Fibroblast of villous mesenchyme (primary cell): ENCODE measurements around the gene SPON2. TPM values are rescaled to one million over a fixed set of nuclear protein-coding genes. Genes with fewer than 3 reads are reported as not detected.

Experiments
- DNase-seq: peaks from one replicate; pipeline ENCODE4 v3.0.0-alpha.2; 2010; ENCODE audit warnings: low read depth
- H3K4me3 ChIP-seq: 2 replicates; pipeline ENCODE4 v1.5.1; 2011; ENCODE audit warnings: low read depth, mild to moderate bottlenecking, low read length
- CTCF ChIP-seq: IDR thresholded peaks from 2 replicates; pipeline ENCODE4 v1.5.1; 2012; ENCODE audit warnings: low read depth, mild to moderate bottlenecking, low read length; ENCODE audit not compliant: insufficient read depth
- total RNA-seq: library from RNA; depleted of rRNA; stranded (reverse); fragments of >200 nt; gene quantifications from 2 replicates; pipeline ENCODE4 v1.2.3, GENCODE V29; 2012

Gene SPON2
- total RNA-seq, 1 donor, result 197 TPM

- H3K4me3 ChIP-seq, result peak overlapping the region; percentile 14
- peak; percentile 84 for DNase-seq
- TF ChIP-seq CTCF, result no peak
Observed at GRCh38 chr4:1183985-1184773, 11.8 kb upstream of the SPON2 start.

GRCh38 chr4:1182313-1182712, 9.9 kb upstream of the SPON2 start:
- no peak for TF ChIP-seq CTCF
- no peak for DNase-seq
- H3K4me3 ChIP-seq, result no peak overlapping the region

GRCh38 chr4:1180663-1181062, 8.3 kb upstream of the SPON2 start:
- DNase-seq, result no peak
- H3K4me3 ChIP-seq, result no peak overlapping the region
- TF ChIP-seq CTCF, result no peak

- TF ChIP-seq CTCF, result no peak
- DNase-seq, result no peak
Observed at GRCh38 chr4:1179976-1180375, 7.6 kb upstream of the SPON2 start.

GRCh38 chr4:1179089-1179441, 6.7 kb upstream of the SPON2 start:
- no peak for TF ChIP-seq CTCF
- no peak overlapping the region for H3K4me3 ChIP-seq
- no peak for DNase-seq

More at GRCh38 chr4:1179976-1180375, 7.6 kb upstream of the SPON2 start:
- H3K4me3 ChIP-seq, result no peak overlapping the region

- H3K4me3 ChIP-seq, result no peak overlapping the region
- no peak for DNase-seq
- TF ChIP-seq CTCF, result no peak
Observed at GRCh38 chr4:1178300-1179088, 6.1 kb upstream of the SPON2 start.
